ENCODE data around the gene SPOPL. TPM values are rescaled to one million over a fixed set of nuclear protein-coding genes. Genes with fewer than 3 reads are reported as not detected.
A peak's percentile ranks its signal among the peaks of the same experiment; 100 is the strongest.

SPOPL gene
- total and polyA plus RNA-seq, 2 donors (not counting 1 experiment from before 2014, with no cell fraction given) = 11.5 to 15.2 TPM

DNA sequence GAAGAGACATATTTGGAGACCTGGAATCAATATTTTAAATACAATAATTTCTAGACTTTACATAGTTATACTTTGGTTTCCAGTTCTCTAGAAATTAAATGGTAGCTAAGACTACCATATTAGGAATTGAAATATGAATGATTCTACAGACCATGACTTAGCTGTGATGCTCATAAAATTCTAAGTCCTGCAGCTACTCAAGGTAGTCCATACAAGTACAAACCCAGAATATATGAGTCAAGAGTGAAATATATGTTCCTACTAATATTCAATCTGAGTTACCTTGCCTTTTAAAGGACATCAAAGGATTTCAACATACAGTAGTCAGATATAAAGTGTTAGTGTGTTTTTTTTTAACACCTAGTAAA, 10.1 kb upstream of the SPOPL start:
- Histone ChIP-seq H3K4me2 (ENCODE audit: extremely low read depth, insufficient read depth, low read length) (no peak overlapping the region), H3K4me3 (replicated peaks in 1 of 4; ENCODE audit: control extremely low read depth in 1 of 4, insufficient read depth in 1 of 4, low read depth in 3 of 4, low read length in 4 of 4) (no peak overlapping the region), H3K9ac (ENCODE audit: insufficient read depth, low read length) (no peak overlapping the region), H3K4me1 (ENCODE audit: control insufficient read depth, extremely low read depth, insufficient read depth, low read length) (no peaks in the 10 kb centered on the region), H3K36me3 (ENCODE audit: control insufficient read depth, insufficient read depth, low read length) (no peaks in the 10 kb centered on the region), H4K20me1 (ENCODE audit: control insufficient read depth, extremely low read depth, insufficient read depth, low read length) (no peaks in the 10 kb centered on the region), H3K27ac (ENCODE audit: insufficient read depth, low read length) (no peak overlapping the region), H3K9me3 (ENCODE audit: control insufficient read depth, insufficient read depth, low read depth, low read length) (no peaks in the 10 kb centered on the region), H2AFZ (ENCODE audit: low read length) (no peak overlapping the region), H3K27me3 (ENCODE audit: control insufficient read depth, insufficient read depth, low read length) (no peaks in the 10 kb centered on the region), H3K79me2 (ENCODE audit: control insufficient read depth, insufficient read depth, low read length) (no peaks in the 10 kb centered on the region)
- no peak for TF ChIP-seq EZH2 (IDR thresholded peaks at IDR 0.05; ENCODE audit: low read length, missing control alignments)
- TF ChIP-seq, protein P1, sequence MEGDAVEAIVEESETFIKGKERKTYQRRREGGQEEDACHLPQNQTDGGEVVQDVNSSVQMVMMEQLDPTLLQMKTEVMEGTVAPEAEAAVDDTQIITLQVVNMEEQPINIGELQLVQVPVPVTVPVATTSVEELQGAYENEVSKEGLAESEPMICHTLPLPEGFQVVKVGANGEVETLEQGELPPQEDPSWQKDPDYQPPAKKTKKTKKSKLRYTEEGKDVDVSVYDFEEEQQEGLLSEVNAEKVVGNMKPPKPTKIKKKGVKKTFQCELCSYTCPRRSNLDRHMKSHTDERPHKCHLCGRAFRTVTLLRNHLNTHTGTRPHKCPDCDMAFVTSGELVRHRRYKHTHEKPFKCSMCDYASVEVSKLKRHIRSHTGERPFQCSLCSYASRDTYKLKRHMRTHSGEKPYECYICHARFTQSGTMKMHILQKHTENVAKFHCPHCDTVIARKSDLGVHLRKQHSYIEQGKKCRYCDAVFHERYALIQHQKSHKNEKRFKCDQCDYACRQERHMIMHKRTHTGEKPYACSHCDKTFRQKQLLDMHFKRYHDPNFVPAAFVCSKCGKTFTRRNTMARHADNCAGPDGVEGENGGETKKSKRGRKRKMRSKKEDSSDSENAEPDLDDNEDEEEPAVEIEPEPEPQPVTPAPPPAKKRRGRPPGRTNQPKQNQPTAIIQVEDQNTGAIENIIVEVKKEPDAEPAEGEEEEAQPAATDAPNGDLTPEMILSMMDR (conservative IDR thresholded peaks at IDR 0.05 in 1 of 2, IDR thresholded peaks at IDR 0.05 in 1 of 2; ENCODE audit: low read depth in 1 of 2, low read length in 2 of 2) = no peak
- no peak for DNase-seq (ENCODE audit: low read depth in 2 of 2)

DNA sequence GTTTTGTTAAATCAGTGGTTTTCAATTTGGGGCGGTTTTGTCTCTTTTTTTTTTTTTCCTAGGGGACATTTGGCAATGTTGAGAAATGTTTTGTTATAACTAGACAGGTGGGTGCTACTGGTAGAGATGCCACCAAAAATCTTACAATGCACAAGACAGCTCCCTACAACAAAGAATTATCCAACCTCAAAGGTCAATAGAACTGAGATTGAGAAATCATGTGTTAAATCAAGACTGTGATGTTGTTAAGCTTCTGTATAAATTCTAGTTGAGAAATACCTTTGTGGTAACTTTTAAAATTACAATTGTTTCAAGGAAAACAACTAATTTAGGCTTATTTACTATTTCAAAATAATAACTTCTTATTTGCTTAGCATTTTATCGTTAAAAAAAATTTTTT, 9.4 kb upstream of the SPOPL start:
- no peaks in the 10 kb centered on the region for H3K79me2 ChIP-seq (ENCODE audit: control insufficient read depth, insufficient read depth, low read length)
- no peaks in the 10 kb centered on the region for H3K27me3 ChIP-seq (ENCODE audit: control insufficient read depth, insufficient read depth, low read length)
- no peak overlapping the region for H3K4me2 ChIP-seq (ENCODE audit: extremely low read depth, insufficient read depth, low read length)
- H2AFZ ChIP-seq (ENCODE audit: low read length) = no peak overlapping the region
- no peak overlapping the region for H3K4me3 ChIP-seq (replicated peaks in 1 of 4; ENCODE audit: control extremely low read depth in 1 of 4, insufficient read depth in 1 of 4, low read depth in 3 of 4, low read length in 4 of 4)
- no peak for DNase-seq (ENCODE audit: low read depth in 2 of 2)
- no peak overlapping the region for H3K27ac ChIP-seq (ENCODE audit: insufficient read depth, low read length)
- H3K4me1 ChIP-seq (ENCODE audit: control insufficient read depth, extremely low read depth, insufficient read depth, low read length) = no peaks in the 10 kb centered on the region
- H3K9me3 ChIP-seq (ENCODE audit: control insufficient read depth, insufficient read depth, low read depth, low read length) = no peaks in the 10 kb centered on the region
- no peaks in the 10 kb centered on the region for H4K20me1 ChIP-seq (ENCODE audit: control insufficient read depth, extremely low read depth, insufficient read depth, low read length)
- H3K36me3 ChIP-seq (ENCODE audit: control insufficient read depth, insufficient read depth, low read length) = no peaks in the 10 kb centered on the region
- no peak for TF ChIP-seq EZH2 (IDR thresholded peaks at IDR 0.05; ENCODE audit: low read length, missing control alignments)
- TF ChIP-seq, protein P1 (conservative IDR thresholded peaks at IDR 0.05 in 1 of 2, IDR thresholded peaks at IDR 0.05 in 1 of 2; ENCODE audit: low read depth in 1 of 2, low read length in 2 of 2) = no peak
- no peak overlapping the region for H3K9ac ChIP-seq (ENCODE audit: insufficient read depth, low read length)

DNA sequence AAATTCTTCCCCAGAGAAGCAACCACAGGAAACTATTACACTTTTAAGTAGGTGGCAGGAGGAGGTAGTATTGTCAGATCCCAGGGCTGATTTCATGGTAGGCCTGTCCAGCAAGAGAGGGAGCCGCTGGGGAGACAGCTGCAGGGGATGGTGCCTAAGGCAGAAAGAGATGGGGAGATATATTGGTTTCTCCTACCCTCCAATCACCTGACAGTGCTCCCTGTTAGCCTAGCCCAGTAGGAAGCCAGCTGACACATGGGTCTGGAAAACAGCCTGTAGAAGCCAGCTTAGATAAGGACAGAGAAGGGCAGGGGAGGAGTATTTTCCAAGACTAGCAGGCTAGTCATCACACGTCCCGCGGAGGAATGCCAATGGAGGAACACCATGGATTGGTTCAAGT, 8.2 kb upstream of the SPOPL start:
- Histone ChIP-seq H3K36me3 (ENCODE audit: control insufficient read depth, insufficient read depth, low read length) (no peaks in the 10 kb centered on the region), H4K20me1 (ENCODE audit: control insufficient read depth, extremely low read depth, insufficient read depth, low read length) (no peaks in the 10 kb centered on the region)
- TF ChIP-seq EZH2 (IDR thresholded peaks at IDR 0.05; ENCODE audit: low read length, missing control alignments) = no peak
- TF ChIP-seq, protein P1 (conservative IDR thresholded peaks at IDR 0.05 in 1 of 2, IDR thresholded peaks at IDR 0.05 in 1 of 2; ENCODE audit: low read depth in 1 of 2, low read length in 2 of 2) = no peak

More for the DNA sequence above, 8.2 kb upstream of the SPOPL start:
- no peak overlapping the region for H3K9ac ChIP-seq (ENCODE audit: insufficient read depth, low read length)
- H3K27ac ChIP-seq (ENCODE audit: insufficient read depth, low read length) = no peak overlapping the region
- H3K9me3 ChIP-seq (ENCODE audit: control insufficient read depth, insufficient read depth, low read depth, low read length) = no peaks in the 10 kb centered on the region
- no peaks in the 10 kb centered on the region for H3K27me3 ChIP-seq (ENCODE audit: control insufficient read depth, insufficient read depth, low read length)
- no peak overlapping the region for H3K4me3 ChIP-seq (replicated peaks in 1 of 4; ENCODE audit: control extremely low read depth in 1 of 4, insufficient read depth in 1 of 4, low read depth in 3 of 4, low read length in 4 of 4)
- no peak overlapping the region for H3K4me2 ChIP-seq (ENCODE audit: extremely low read depth, insufficient read depth, low read length)
- no peaks in the 10 kb centered on the region for H3K79me2 ChIP-seq (ENCODE audit: control insufficient read depth, insufficient read depth, low read length)
- peak in 1 of 2 donors; percentile 13 for DNase-seq (ENCODE audit: low read depth in 2 of 2)
- H3K4me1 ChIP-seq (ENCODE audit: control insufficient read depth, extremely low read depth, insufficient read depth, low read length) = no peaks in the 10 kb centered on the region
- H2AFZ ChIP-seq (ENCODE audit: low read length) = no peak overlapping the region

Measured in fibroblast of lung (primary cell).